Measurements from ENCODE around the gene NPY1R.

NPY1R gene

DNA sequence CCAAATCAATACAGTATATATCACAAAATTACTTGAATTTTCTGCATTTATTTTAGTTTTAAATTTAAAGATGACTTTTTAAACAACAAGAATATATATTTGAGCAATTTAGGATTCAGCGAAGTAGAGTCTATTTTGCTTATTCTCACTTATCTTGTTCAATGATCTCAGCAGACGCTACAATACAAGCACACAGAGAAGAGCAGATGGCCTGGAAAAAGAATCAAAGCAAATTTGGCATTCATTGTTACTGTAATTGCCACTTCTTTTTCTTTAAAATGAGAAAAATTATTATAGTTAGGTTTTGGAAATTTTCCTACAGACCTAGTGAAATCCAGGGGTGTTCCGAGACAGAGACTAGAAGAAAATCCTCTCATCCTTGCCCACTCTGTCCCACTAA, 57.5 kb downstream of the NPY1R start:
- no peak for DNase-seq
